NK-92 (cell line): ENCODE measurements around the gene GAS1.

Experiments
- DNase-seq: peaks from one replicate; lab custom pipeline; 2025; ENCODE audit not compliant: unreplicated experiment; lab: John Stamatoyannopoulos, UW

Gene GAS1

GRCh38 chr9:86947146-86948073 is at the start of gene GAS1:
TSS of gene GAS1 (minus strand) at chr9:86947506. CDS start at chr9:86946779, 727 bp downstream.
- no peak for DNase-seq

- no peak for DNase-seq
These were observed 46.9 kb upstream of the GAS1 start for GRCh38 chr9:86994231-86994630.

GRCh38 chr9:86993830-86994229 is 46.5 kb upstream of the GAS1 start:
- no peak for DNase-seq

GRCh38 chr9:86991077-86991476 is 43.8 kb upstream of the GAS1 start:
- DNase-seq: no peak

- DNase-seq: no peak
These were observed 43.0 kb upstream of the GAS1 start for GRCh38 chr9:86990290-86990689.

GRCh38 chr9:86987900-86988299 is 40.6 kb upstream of the GAS1 start:
- no peak for DNase-seq

- DNase-seq: no peak
These were observed 37.9 kb upstream of the GAS1 start for GRCh38 chr9:86985132-86985647.

- DNase-seq: no peak
These were observed 36.4 kb upstream of the GAS1 start for GRCh38 chr9:86983620-86984259.

- DNase-seq: no peak
These were observed 35.9 kb upstream of the GAS1 start for GRCh38 chr9:86983249-86983619.

GRCh38 chr9:86980802-86981201 is 33.5 kb upstream of the GAS1 start:
- DNase-seq: no peak

- DNase-seq: no peak
These were observed 32.4 kb upstream of the GAS1 start for GRCh38 chr9:86979657-86980056.

GRCh38 chr9:86978922-86979474 is 31.7 kb upstream of the GAS1 start:
- no peak for DNase-seq

GRCh38 chr9:86978413-86978812 is 31.1 kb upstream of the GAS1 start:
- no peak for DNase-seq

- no peak for DNase-seq
These were observed 30.0 kb upstream of the GAS1 start for GRCh38 chr9:86977205-86977835.

GRCh38 chr9:86975606-86976005 is 28.3 kb upstream of the GAS1 start:
- no peak for DNase-seq

GRCh38 chr9:86975036-86975435 is 27.7 kb upstream of the GAS1 start:
- DNase-seq: no peak

GRCh38 chr9:86974421-86974820 is 27.1 kb upstream of the GAS1 start:
- no peak for DNase-seq

- DNase-seq: no peak
These were observed 24.4 kb upstream of the GAS1 start for GRCh38 chr9:86971742-86972141.

- DNase-seq: no peak
These were observed 21.1 kb upstream of the GAS1 start for GRCh38 chr9:86968258-86968920.

GRCh38 chr9:86966852-86967511 is 19.7 kb upstream of the GAS1 start:
- DNase-seq: no peak
